WERI-Rb-1 (cell line): ENCODE data around the gene HSP90AB1.

Experiments used
- DNase-seq: peaks from one replicate; pipeline ENCODE4 v3.0.0-alpha.2; 2020
- H3K27ac ChIP-seq: fragments of 250-450 bp; sonication (Bioruptor Pico); 2 replicates; pipeline ENCODE4 v1.5.1; 2020; ENCODE audit warnings: mild to moderate bottlenecking, moderate library complexity
- H3K27me3 ChIP-seq: fragments of 250-450 bp; sonication (Bioruptor Pico); 2 replicates; pipeline ENCODE4 v1.5.1; 2021; ENCODE audit warnings: mild to moderate bottlenecking, low read depth, moderate library complexity; ENCODE audit not compliant: insufficient read depth, severe bottlenecking
- H3K36me3 ChIP-seq: fragments of 250-450 bp; sonication (Bioruptor Pico); 2 replicates; pipeline ENCODE4 v1.5.1; 2020; ENCODE audit warnings: mild to moderate bottlenecking, moderate library complexity
- H3K4me3 ChIP-seq: 2 replicates; pipeline ENCODE4 v1.5.1; 2011; ENCODE audit warnings: low read depth, mild to moderate bottlenecking, control low read depth, low read length
- H3K9me3 ChIP-seq: fragments of 250-450 bp; sonication (Bioruptor Pico); 2 replicates; pipeline ENCODE4 v1.5.1; 2021; ENCODE audit warnings: mild to moderate bottlenecking, moderate library complexity; ENCODE audit not compliant: severe bottlenecking
- CTCF ChIP-seq: IDR thresholded peaks from 2 replicates; pipeline ENCODE4 v1.5.1; 2011; ENCODE audit warnings: low read depth, mild to moderate bottlenecking, control low read depth, inconsistent platforms, low read length

HSP90AB1 gene

GRCh38 chr6:44245912-44246662 lies 814 bp upstream of the HSP90AB1 start:
- Histone ChIP-seq H3K27me3 (no peaks in the 10 kb centered on the region), H3K27ac (peak overlapping the region; percentile 91), H3K9me3 (no peaks in the 10 kb centered on the region), H3K4me3 (peak overlapping the region; percentile 91), H3K36me3 (peaks cover 42% of the 10 kb centered on the region)
- peak; percentile 98 for DNase-seq
- peak; percentile 63 for TF ChIP-seq CTCF

- H3K27ac ChIP-seq, result peak overlapping the region; percentile 91
- H3K36me3 ChIP-seq, result peaks cover 57% of the 10 kb centered on the region
- peak; percentile 76 for DNase-seq
- no peaks in the 10 kb centered on the region for H3K27me3 ChIP-seq
- H3K4me3 ChIP-seq, result peak overlapping the region; percentile 91
- no peaks in the 10 kb centered on the region for H3K9me3 ChIP-seq
- no peak for TF ChIP-seq CTCF
Measured at GRCh38 chr6:44247338-44248302, 719 bp downstream of the HSP90AB1 start.

- H3K27ac ChIP-seq, result peak overlapping the region; percentile 91; the same call in 1 of the 2 replicates
- H3K36me3 ChIP-seq, result peaks cover 67% of the 10 kb centered on the region
- H3K27me3 ChIP-seq, result no peaks in the 10 kb centered on the region
Measured at GRCh38 chr6:44248579-44248978, 1.7 kb downstream of the HSP90AB1 start.

GRCh38 chr6:44249082-44249748 lies 2.3 kb downstream of the HSP90AB1 start:
- DNase-seq, result no peak
- no peaks in the 10 kb centered on the region for H3K9me3 ChIP-seq
- no peak overlapping the region; the same call in 1 of the 2 replicates for H3K4me3 ChIP-seq
- no peaks in the 10 kb centered on the region for H3K27me3 ChIP-seq
- TF ChIP-seq CTCF, result no peak
- no peak overlapping the region; the same call in 1 of the 2 replicates for H3K27ac ChIP-seq
- peaks cover 73% of the 10 kb centered on the region for H3K36me3 ChIP-seq

More at GRCh38 chr6:44248579-44248978, 1.7 kb downstream of the HSP90AB1 start:
- DNase-seq, result no peak
- Histone ChIP-seq H3K9me3 (no peaks in the 10 kb centered on the region), H3K4me3 (peak overlapping the region; percentile 91)
- no peak for TF ChIP-seq CTCF

GRCh38 chr6:44250067-44250717 lies 3.3 kb downstream of the HSP90AB1 start:
- Histone ChIP-seq H3K27ac (no peak overlapping the region), H3K9me3 (no peaks in the 10 kb centered on the region), H3K27me3 (no peaks in the 10 kb centered on the region), H3K36me3 (peaks cover 83% of the 10 kb centered on the region), H3K4me3 (no peak overlapping the region)
- no peak for TF ChIP-seq CTCF
- DNase-seq, result no peak
